AG04450 (cell line): ENCODE measurements around the gene TRIM47. TPM values are rescaled to one million over a fixed set of nuclear protein-coding genes. Genes with fewer than 3 reads are reported as not detected.

Source experiments
- CTCF ChIA-PET: fragments of 300-600, 350-600 bp; formaldehyde crosslinking; extraction: SDS; loops from one replicate; lab custom pipeline; 2022; ENCODE audit warnings: antibody characterized with exemption, inconsistent platforms; lab: Charles Lee
- POLR2A ChIA-PET: fragments of 350-600 bp; formaldehyde crosslinking; extraction: SDS; loops from one replicate; lab custom pipeline; 2021; ENCODE audit warnings: antibody characterized with exemption, inconsistent platforms; lab: Yijun Ruan, JAX
- DNase-seq: peaks from one replicate; pipeline ENCODE4 v3.0.0-alpha.2; 2011; ENCODE audit warnings: low read depth, low spot score
- H3K27ac ChIP-seq: one replicate; pipeline ENCODE4 v1.5.1; 2012; ENCODE audit warnings: low read depth, low read length, control low read depth
- H3K27me3 ChIP-seq: one replicate; pipeline ENCODE4 v1.6.0; 2012; ENCODE audit warnings: low read length; ENCODE audit not compliant: control insufficient read depth, insufficient read depth
- H3K4me3 ChIP-seq: 2 replicates; pipeline ENCODE4 v1.5.1; 2011; ENCODE audit warnings: mild to moderate bottlenecking, low read depth, low read length, control low read depth
- H3K9me3 ChIP-seq: 2 replicates; pipeline ENCODE4 v1.5.1; 2012; ENCODE audit warnings: low read length; ENCODE audit not compliant: control insufficient read depth, insufficient read depth
- CTCF ChIP-seq: IDR thresholded peaks from 2 replicates; pipeline ENCODE4 v1.5.1; 2011; ENCODE audit warnings: low read depth, low read length, control low read depth, inconsistent platforms
- polyA plus RNA-seq: library from polyadenylated mRNA; depleted of rRNA; stranded (reverse); fragments of >200 nt; gene quantifications from 2 replicates; pipeline ENCODE4 v1.2.3, GENCODE V29; 2011

Gene TRIM47
- polyA plus RNA-seq, 1 experiment = 5.7 TPM

- no peak for TF ChIP-seq CTCF
- Histone ChIP-seq H3K9me3 (no peaks in the 10 kb centered on the region), H3K27me3 (no peaks in the 10 kb centered on the region), H3K4me3 (no peak within 1 kb of the TSS), H3K27ac (no peak within 1 kb of the TSS)
- no peak for DNase-seq
- ChIA-PET POLR2A (interaction anchor here (1.0 kb wide), 1 partner anchor 11 kb away, joined by 5 read pairs; the partner anchor contains the start of gene WBP2), CTCF (interaction anchor here (0.6 to 3.3 kb wide), 4 partner anchors 11 to 248 kb away, joined by 3 to 18 read pairs (median 6); partner anchors contain the start of gene WBP2)
Observed at GRCh38 chr17:75843577-75844529, 34.5 kb downstream of the TRIM47 start, which contains the start of gene UNC13D. TSS of gene UNC13D (minus strand) at chr17:75844404. CDS start at chr17:75844337, 67 bp downstream.

GRCh38 chr17:75842963-75843576 lies 35.3 kb downstream of the TRIM47 start:
- ChIA-PET POLR2A (no interaction called here), CTCF (no interaction called here)
- no peak for TF ChIP-seq CTCF
- no peak for DNase-seq
- Histone ChIP-seq H3K4me3 (no peak overlapping the region), H3K27ac (no peak overlapping the region), H3K27me3 (no peaks in the 10 kb centered on the region), H3K9me3 (no peaks in the 10 kb centered on the region)

DNA sequence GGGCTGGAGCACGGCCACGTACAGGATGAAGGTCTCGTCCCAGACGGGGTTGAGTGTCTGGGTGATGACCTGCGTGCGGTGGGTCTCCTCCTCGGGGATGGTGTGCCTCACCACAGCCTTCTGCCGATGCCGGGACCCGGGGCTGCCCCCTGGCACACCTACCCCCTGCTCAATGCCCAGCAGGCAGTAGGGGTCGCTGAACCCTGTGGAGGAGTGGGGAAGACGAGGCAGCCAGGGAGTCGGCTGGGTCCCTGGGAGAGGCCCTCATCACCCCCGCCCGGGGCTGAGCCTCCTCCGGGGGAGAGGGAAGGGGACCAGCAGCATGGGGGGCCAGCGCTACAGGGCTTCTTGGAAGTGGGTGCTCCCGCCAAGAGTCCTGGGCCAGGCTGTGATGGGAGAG lies 36.0 kb downstream of the TRIM47 start:
- Histone ChIP-seq H3K27ac (no peak overlapping the region), H3K4me3 (no peak overlapping the region), H3K9me3 (no peaks in the 10 kb centered on the region), H3K27me3 (no peaks in the 10 kb centered on the region)
- CTCF ChIA-PET = no interaction called here
- DNase-seq = no peak
- POLR2A ChIA-PET = no interaction called here
- no peak for TF ChIP-seq CTCF

GRCh38 chr17:75840799-75841164 lies 37.6 kb downstream of the TRIM47 start:
- no peaks in the 10 kb centered on the region for H3K9me3 ChIP-seq
- no peaks in the 10 kb centered on the region for H3K27me3 ChIP-seq
- H3K4me3 ChIP-seq = no peak overlapping the region
- DNase-seq = no peak
- ChIA-PET POLR2A (interaction anchor here (1.5 kb wide), 1 partner anchor 61 kb away, joined by 7 read pairs; no protein-coding TSS in a partner anchor), CTCF (no interaction called here)
- TF ChIP-seq CTCF = no peak
- H3K27ac ChIP-seq = no peak overlapping the region
